GM11168 (cell line): Measurements from ENCODE around the gene CD163L1.
"Not testable (repeated sequence)": the region's sequence is repeated elsewhere in the genome, so short reads cannot be mapped to it uniquely, and the experiment has no call there.

Source experiments
- in situ Hi-C: fragments of 300-500 bp; cut with MboI; formaldehyde crosslinking; loops from one replicate; pipeline ENCODE4 v1.12.0; 2022; ENCODE audit warnings: low sequenced_read_pairs; ENCODE audit not compliant: unreplicated experiment

CD163L1 gene

DNA sequence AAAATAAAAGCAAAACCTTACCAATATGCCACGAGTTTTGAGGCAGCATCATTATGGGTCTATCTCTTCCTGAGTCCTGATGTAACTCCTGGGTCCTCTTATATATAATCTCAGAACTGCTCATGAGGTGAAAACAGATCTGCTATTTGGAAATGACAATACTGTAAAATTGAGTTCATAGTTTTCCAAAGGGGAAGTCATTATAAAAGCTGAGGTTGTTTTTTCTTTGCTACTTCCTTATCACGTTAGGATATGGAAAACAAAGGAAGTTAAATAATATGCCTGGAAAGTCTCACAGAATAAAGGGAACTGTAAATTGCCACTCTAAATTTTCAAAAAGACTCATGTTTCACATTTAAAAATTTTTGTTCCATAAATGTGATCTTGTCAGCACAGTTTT is at the start of gene CD163L1:
TSS of gene CD163L1 (minus strand) at position 78 of the 400 bp plus-strand sequence. CDS start at position 52, 26 bp downstream.
- in situ Hi-C loops: no loop called here

DNA sequence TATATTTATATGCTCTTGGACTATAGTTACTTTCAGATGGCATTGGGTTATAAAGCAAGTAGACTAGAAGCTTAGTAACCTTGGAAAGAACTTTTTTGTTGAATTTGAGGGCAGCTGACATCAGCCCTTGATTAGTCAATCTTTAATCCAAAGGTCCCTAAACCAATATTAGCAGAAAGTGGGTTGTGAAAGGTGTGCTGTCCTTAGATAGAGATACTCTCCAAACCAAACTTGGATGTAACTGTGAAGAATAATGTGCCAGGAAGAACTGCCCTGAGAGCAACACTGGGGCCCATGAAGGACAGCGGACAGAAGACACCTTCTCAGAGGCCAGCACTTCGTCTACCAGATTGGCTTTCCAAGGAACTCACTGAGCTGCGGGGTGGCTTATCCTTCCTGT is 49.1 kb upstream of the CD163L1 start:
- in situ Hi-C loops: no loop called here

DNA sequence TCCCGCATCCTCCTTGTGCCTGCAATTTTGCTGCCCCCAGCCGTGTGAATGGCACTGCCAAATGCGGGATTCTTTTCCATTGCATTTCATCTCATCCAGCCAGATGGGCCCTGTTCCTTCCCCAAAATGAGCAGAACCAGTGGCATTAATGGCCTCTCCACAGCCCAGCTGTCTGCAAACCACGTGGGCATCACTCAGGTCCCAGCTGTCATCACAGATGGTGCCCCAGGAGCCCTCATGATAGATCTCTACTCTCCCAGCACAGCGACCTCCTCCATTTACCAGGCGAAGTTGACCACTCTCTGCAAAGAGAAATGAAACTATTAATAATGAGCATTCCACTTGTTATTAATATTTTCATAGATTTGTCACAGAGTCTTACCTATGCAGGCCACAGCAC is 42.6 kb upstream of the CD163L1 start:
- in situ Hi-C loops: no loop called here

DNA sequence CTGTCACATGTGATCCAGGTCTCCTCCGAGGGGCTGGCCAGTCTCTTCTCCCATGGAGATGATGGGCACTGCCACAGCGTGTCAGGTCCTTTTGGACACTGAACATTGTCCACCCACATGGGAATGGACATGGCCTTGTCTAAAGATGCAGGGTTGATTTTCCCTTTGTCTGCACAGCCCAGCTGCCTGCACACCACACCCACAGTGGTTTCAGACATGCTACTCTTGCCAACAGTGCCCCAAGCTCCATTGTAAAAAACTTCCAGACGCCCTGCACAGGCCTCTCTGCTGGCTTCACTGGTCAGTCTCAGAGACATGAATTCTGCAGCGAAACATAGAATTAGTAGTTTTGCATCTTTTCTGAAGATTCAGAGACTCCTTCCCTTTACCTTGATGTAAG is 41.1 kb upstream of the CD163L1 start:
- in situ Hi-C loops: no loop called here

DNA sequence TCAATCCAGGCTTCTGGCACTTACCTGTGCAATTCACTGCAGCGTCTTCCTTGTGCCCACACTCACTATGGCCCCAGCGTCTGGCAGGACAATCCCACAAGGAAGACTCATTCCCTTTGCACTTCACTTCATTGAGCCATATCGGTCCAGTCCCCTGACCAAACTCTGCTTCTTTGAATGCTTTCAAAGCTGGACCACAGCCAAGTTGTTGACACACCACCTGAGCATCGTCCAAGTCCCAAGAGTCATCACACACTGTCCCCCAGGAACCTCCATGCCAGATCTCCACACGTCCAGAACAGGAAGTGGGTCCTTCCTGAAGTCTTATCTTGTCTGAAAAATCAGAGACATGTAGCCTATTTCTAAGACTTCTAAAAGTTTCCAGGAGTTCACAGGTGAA is 39.4 kb upstream of the CD163L1 start:
- in situ Hi-C loops: no loop called here

DNA sequence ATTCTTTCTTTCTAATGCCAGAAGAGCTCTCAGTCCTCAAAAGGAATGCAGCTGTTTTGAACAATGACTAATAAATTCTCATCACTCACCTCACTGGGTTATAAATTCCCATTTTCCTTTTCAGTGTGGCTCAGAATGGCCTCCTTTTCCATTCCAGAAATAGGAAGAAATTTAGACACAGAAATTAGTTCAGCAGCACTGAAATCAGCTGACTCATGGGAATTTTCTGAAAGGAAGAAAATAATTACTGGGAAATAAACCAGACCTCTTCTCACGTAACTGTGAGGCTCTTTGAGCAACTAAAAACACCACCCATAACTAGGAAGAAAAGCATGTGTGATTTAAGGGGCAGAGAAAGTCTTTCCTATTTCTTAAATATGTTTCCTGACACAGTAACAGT is 35.8 kb upstream of the CD163L1 start:
- in situ Hi-C loops: no loop called here

DNA sequence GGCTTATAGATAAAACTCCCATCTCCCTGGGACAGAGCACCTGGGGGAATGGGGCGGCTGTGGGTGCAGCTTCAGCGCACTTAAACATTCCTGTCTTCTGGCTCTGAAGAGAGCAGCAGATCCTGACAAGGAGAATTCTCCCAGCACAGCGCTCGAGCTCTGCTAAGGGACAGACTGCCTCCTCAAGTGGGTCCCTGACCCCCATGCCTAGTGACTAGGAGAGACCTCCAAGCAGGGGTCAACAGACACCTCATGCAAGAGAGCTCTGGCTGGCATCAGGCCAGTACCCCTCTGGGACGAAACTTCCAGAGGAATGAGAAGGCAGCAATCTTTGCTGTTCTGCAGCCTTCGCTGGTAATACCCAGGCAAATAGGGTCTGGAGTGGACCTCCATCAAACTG is 28.1 kb upstream of the CD163L1 start:
- in situ Hi-C loops: no loop called here

DNA sequence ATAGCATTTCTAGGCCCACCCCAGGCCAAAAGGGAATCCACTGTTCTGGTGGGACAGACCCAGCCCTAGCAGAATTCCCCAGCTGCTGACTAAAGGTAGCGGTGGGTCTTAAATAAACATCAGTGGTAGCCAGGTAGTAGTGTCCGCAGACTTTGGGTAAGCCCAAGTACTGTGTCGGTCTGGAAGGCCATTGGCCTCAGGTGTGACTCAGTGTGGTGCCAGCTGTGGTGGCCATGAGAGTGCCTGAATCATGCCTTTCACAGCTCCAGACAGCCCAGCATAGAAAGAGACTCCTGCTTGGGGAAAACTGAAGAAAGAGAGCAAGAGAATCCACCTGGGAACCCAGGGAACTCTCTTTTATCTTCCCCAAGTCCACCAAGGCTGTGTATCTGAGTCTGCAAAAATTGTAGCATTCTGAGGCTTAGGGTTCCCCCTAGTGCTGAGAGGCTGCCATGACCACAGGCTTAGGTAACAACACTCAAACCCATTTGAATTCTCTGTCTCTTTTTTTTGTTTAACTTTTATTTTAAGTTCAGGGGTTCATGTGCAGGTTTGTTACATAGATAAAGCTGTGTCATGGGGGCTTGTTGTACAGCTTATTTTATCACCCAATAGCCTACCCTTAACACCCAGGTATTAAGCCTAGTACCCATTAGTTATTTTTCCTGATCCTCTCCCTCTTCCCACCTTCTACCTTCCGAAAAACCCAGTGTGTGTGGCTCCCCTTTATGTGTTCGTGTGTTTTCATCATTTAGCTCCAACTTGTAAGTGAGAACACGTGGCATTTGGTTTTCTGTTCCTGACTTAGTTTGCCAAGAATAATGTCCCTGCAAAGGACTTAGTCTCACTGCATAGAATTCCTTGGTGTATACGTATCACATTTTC is 16.7 kb upstream of the CD163L1 start:
- in situ Hi-C loops: loop anchor here (10.0 kb wide), 1 partner anchor 256 kb away; no protein-coding TSS in a partner anchor

DNA sequence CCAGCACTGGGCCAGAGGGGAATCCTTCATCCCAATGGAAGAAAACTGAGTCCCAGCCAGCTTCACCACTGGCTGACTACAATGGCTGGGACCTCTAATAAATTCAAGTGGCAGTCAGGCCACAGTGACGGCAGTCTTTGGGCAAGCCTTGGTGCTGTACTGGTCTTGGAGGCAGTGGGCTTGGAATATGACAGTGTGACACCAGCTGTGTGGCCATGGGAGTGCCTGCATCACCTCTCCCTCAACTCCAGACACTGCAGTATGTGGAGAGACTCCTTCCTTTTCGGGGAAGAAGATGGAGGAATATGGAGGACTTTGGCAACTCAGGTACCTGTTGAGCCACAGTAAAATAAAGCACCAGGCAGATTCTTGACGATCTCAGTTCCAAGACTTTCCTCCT is 16.0 kb upstream of the CD163L1 start:
- in situ Hi-C loops: loop anchor here (10.0 kb wide), 2 partner anchors 175 to 255 kb away; no protein-coding TSS in a partner anchor

DNA sequence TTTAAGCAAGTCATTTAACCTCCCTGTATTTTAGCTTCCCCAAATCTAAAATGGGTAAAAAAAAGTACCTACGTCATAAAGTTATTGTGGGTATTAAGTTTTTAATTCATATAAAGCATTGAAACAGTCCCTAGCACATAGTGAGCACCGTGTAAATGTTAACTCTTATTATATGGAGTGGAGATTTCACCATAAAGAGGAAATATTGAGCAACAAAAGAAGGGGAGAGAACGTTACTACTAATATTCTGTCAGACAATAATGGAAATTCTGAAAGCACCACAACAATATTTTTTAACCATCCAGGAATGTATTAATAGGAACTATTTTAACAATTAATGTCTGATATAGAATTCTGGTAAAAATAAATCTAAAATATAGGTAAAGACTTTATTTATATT is 7.8 kb upstream of the CD163L1 start:
- in situ Hi-C loops: loop anchor here (5.0 to 10.0 kb wide), 2 partner anchors 183 to 229 kb away; no protein-coding TSS in a partner anchor

DNA sequence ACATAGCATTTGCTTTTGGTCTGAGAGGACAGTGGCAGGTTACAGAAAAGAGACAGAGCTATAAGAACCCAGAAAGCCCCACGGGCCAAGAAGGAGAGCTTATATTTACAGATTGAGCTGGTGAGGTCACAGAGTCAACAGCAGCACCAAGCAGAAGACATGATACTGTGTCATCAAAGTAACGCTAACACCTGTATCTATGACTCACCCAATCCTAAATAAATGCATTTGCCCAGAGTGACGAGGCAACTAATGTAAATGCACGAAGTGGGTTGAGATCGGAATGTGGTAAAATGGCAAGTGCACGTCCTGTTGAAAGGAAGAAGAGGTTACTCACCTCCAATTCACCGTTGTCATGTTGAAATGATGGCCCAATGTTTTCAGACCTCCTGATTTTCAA is 6.7 kb upstream of the CD163L1 start:
- in situ Hi-C loops: loop anchor here (5.0 to 10.0 kb wide), 2 partner anchors 184 to 228 kb away; no protein-coding TSS in a partner anchor

DNA sequence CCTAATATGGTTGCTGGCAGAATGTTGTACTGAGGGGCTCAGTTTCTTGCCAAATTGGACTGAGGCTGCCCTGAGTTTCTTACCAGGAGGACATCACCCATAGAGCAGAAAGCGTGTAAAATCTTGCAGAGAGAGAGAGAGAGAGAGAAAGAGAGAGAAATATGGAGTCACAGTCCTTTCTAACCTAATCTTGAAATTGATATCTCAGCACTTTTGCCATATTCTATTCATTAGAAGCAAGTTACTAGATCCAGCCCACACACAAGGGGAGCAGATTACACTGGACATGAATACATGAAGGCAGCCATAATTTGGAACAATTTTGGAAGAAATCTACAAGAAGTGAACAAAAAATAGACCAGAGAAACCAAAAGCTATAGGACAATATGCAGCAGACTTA is 4.1 kb upstream of the CD163L1 start:
- in situ Hi-C loops: no loop called here

DNA sequence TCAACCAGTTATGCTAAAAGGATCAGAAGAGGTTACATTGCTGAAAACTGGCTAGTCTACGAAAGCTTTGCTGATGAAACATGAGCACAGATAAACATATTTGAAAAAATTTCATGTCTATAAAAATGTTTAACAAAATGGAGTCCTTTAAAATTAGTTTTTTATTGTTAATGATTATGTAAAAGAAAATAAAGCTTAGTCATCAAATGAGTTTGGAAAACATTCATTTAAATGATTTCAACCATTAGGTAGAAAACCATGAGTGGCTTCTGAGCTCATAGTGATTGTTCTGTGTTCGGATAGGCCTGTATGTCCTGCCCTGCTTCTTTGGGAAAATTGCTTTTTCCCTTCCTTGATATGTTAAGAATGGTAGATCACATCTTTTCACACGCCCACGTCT is 584 bp upstream of the CD163L1 start:
- in situ Hi-C loops: no loop called here

DNA sequence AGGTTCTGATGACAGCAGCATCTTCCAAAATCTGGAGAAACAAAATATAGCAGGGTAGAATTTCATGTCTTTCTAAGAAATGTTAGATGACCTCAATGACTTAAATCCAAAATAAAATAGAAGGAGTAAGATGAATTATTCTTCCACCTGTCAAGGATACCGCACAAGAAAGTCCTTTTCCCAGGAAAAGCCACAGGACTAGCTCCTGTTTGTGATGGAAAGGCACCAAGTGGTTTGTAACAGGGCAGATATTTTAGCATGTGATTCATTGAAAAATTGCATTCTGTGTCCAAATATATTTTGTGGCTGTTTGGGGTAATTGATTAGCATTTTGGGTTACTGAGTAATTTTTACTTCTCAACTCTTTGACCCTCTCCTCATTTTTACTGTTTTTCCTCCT is 2.7 kb downstream of the CD163L1 start:
- in situ Hi-C loops: no loop called here

DNA sequence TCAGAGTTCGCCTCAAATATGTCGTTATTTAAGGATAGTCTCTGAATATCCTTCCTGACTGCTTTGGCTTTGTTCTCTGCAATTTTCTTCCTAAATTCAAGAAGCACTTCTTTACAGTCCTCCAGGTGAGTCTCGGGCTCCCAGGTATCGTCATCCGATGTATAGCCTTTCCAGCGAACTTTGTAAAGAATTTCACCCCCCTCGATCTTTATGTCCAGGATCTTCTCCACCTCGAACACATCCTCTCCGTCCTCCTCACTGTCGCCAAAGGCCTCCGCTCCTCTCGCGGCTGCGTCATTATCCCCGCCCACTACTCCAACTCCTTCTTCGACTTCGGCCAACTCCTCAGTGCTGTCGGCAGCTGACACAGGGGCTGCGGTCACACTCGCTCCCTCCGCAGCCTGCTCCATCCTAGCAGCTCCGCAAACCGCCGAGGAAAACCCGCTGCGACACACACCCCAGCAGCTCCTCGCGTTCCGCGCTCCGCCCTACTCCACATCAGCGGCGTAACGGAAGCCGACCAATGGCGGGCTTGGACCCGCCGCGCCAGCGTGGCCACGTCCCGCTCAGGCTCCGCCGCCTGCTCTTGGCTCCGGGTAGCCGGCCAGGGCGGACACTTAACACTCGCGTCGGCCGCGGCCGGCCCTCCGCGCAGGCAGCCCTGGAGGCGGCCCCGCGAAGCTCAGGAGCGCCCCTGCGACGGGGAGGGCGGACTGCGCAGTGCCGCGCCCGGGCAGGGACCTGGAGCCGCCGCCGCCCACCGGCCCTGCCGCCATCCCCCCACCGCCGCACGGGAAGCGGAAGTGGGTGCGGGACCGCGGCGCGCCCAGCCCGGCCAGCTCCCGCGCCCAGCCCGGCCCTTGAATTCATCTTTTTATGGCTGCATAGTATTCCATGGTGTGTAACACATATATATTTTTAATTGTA is 4.1 kb downstream of the CD163L1 start:
- in situ Hi-C loops: no loop called here

DNA sequence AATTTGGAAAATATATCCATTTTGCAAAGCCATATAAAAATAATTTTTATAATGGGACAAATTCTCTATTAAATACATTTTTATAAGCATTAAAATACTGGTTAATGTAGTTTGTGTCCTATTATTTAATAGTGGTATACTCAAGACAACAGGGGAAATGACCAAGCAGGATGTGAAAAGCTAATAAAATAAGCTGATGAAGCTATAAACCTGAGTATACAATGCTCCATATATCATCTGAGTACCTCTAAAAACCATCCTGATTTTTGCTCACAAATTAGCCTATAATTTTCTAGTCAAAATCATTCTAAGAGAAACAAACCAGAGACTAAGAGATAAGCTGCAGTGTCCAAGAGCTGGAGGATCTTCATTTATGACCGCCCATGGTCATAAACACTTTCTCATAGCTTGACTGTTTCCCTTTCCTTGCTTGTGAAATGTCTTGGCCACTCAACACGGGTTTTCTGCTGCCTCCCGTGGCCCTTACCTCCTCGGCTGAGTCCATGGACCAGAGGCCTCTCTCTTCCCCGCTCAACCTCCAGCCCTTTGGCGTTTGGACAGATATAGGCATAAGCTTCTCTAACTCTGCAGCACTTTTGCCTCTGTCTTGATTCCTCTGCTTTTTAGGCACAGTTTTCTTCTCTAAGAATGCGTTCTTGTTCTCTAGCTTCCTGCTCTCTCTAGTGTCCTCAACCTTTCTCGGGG is 5.5 kb downstream of the CD163L1 start:
- in situ Hi-C loops: not testable (repeated sequence)

DNA sequence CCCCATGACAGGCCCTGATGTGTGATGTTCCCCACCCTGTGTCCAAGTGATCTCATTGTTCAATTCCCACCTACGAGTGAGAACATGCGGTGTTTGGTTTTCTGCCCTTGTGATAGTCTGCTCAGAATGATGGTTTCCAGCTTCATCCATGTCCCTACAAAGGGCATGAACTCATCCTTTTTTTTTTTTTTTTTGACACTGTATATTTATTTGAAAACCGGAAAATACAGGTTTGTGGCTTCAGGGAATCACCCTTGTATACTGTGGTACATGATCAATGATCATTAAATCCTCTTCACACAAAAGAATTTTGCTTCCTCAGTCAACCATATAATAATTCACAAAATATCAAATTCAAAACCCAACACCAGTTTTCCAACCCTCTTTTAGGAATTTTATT is 6.5 kb downstream of the CD163L1 start:
- in situ Hi-C loops: not testable (repeated sequence)

DNA sequence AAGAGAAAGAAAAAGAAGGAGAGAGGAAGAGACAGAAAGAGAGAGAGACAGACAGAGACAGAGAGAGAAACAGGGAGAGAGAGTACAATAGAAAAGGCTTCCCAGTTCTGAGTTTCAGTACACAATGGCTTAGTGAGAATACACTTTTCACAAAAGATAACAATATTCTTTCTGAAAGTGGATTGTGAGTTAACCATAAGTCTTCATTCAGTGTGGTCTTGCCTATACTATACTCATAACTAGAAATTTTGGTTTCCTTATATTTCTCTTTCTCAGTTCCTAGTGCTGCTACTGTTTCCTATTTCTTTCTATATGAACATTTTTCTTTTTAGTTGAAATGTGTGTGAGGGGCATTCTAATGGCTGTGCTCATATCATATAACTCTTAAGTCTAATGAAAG is 9.3 kb downstream of the CD163L1 start:
- in situ Hi-C loops: no loop called here

DNA sequence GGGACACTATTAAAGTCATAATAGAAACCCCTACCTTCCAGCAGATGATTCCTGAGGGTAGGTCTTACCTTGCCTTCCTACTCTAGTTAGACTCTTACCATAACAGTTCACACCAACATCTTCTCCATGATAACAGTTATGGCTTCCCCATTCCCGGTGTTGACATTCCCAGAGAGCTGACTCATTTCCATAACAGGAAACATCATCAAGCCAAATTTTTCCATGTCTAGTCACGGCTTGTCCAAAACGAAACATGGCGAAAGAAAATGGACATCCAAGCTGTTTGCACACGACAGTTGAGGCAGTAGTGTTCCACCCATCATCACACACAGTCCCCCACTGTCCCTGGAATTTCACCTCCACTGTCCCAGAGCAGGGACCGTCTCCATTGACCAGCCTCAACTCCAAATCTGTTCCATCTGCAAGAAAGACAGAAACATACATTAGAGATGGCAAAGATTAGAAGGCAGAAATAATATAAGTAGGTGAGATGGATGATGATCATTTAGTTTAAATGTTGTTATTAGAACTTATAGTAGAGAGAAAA is 10.6 kb downstream of the CD163L1 start:
- in situ Hi-C loops: no loop called here
